Left ventricle myocardium superior (tissue), 1 donor: ENCODE results near the gene FERMT2. TPM values are rescaled to one million over a fixed set of nuclear protein-coding genes. Genes with fewer than 3 reads are reported as not detected.
"Not testable (repeated sequence)": the region's sequence is repeated elsewhere in the genome, so short reads cannot be mapped to it uniquely, and the experiment has no call there.

ENCODE experiments used
- ATAC-seq: fragments of 200-7000 bp; cut with Tn5 transposase; one replicate; pipeline ENCODE4 v1.9.1; 2020; ENCODE audit warnings: mild to moderate bottlenecking, moderate library complexity
- DNase-seq: peaks from one replicate; pipeline ENCODE4 v3.0.0-alpha.2; 2020
- intact Hi-C: fragments of 100-400 bp; cut with micrococcal nuclease; formaldehyde crosslinking; loops from one replicate; pipeline ENCODE4 v1.11.0; 2022
- total RNA-seq: library from RNA; stranded (reverse); fragmentation: NEBNext Ultra II Directional; extraction: Animal tissue kit (Norgen Biotek cat#: 25700); gene quantifications from one replicate; pipeline ENCODE4 v1.2.1, GENCODE V29; 2021
- donor health status: DM: no; HTN: yes; CAD: no; lungs with severe emphysema.

FERMT2 gene
- total RNA-seq, 1 donor from 2014 or later = 116 TPM

- DNase-seq = no peak
- no peak for ATAC-seq
- intact Hi-C loops = loop anchor here (10.0 kb wide), 1 partner anchor 78 kb away; the partner anchor contains the start of gene FERMT2
Measured at GRCh38 chr14:52876311-52876710, 74.5 kb downstream of the FERMT2 start.

GRCh38 chr14:52875707-52876106 lies 75.1 kb downstream of the FERMT2 start:
- ATAC-seq = no peak
- intact Hi-C loops = loop anchor here (10.0 kb wide), 1 partner anchor 79 kb away; the partner anchor contains the start of gene FERMT2
- DNase-seq = no peak

GRCh38 chr14:52874389-52874788 lies 76.5 kb downstream of the FERMT2 start:
- DNase-seq (no peak), ATAC-seq (no peak)
- intact Hi-C loops = loop anchor here (10.0 kb wide), 1 partner anchor 80 kb away; the partner anchor contains the start of gene FERMT2

- intact Hi-C loops = loop anchor here (10.0 kb wide), 1 partner anchor 81 kb away; the partner anchor contains the start of gene FERMT2
- DNase-seq (peak; percentile 52), ATAC-seq (peak; percentile 67)
Measured at GRCh38 chr14:52873694-52874093, 77.2 kb downstream of the FERMT2 start.

- ATAC-seq (no peak), DNase-seq (no peak)
- intact Hi-C loops = loop anchor here (10.0 kb wide), 1 partner anchor 82 kb away; the partner anchor contains the start of gene FERMT2
Measured at GRCh38 chr14:52873065-52873464, 77.8 kb downstream of the FERMT2 start.

- intact Hi-C loops = loop anchor here (10.0 kb wide), 1 partner anchor 83 kb away; the partner anchor contains the start of gene FERMT2
- DNase-seq (no peak), ATAC-seq (no peak)
Measured at GRCh38 chr14:52871606-52872005, 79.2 kb downstream of the FERMT2 start.

GRCh38 chr14:52868911-52869618 lies 81.8 kb downstream of the FERMT2 start:
- DNase-seq (no peak), ATAC-seq (no peak)
- intact Hi-C loops = no loop called here

GRCh38 chr14:52864893-52865292 lies 86.0 kb downstream of the FERMT2 start:
- ATAC-seq, intact Hi-C loops, DNase-seq: not testable (repeated sequence)

GRCh38 chr14:52863334-52863700 lies 87.5 kb downstream of the FERMT2 start:
- no peak for DNase-seq
- intact Hi-C loops = no loop called here
- ATAC-seq = no peak

GRCh38 chr14:52862632-52863333 lies 88.1 kb downstream of the FERMT2 start:
- intact Hi-C loops = no loop called here
- DNase-seq (no peak), ATAC-seq (no peak)

- ATAC-seq (no peak), DNase-seq (no peak)
- intact Hi-C loops = no loop called here
Measured at GRCh38 chr14:52861403-52861802, 89.4 kb downstream of the FERMT2 start.

- ATAC-seq = no peak
- intact Hi-C loops = no loop called here
Measured at GRCh38 chr14:52860910-52861309, 89.9 kb downstream of the FERMT2 start.

GRCh38 chr14:52860209-52860608 lies 90.6 kb downstream of the FERMT2 start:
- DNase-seq = no peak
- intact Hi-C loops = no loop called here
- ATAC-seq = no peak

More at GRCh38 chr14:52860910-52861309, 89.9 kb downstream of the FERMT2 start:
- DNase-seq = no peak

- no peak for DNase-seq
- intact Hi-C loops = no loop called here
- ATAC-seq = no peak
Measured at GRCh38 chr14:52856139-52856538, 94.7 kb downstream of the FERMT2 start.

GRCh38 chr14:52853522-52853854 lies 97.4 kb downstream of the FERMT2 start:
- no peak for DNase-seq
- intact Hi-C loops = no loop called here
- no peak for ATAC-seq

- ATAC-seq (peak; percentile 46), DNase-seq (no peak)
- intact Hi-C loops = no loop called here
Measured at GRCh38 chr14:52852810-52853521, 97.9 kb downstream of the FERMT2 start.

GRCh38 chr14:52850451-52850909 lies 100.4 kb downstream of the FERMT2 start:
- intact Hi-C loops = no loop called here
- no peak for DNase-seq
- no peak for ATAC-seq

GRCh38 chr14:52848626-52849025 lies 102.2 kb downstream of the FERMT2 start:
- ATAC-seq (no peak), DNase-seq (no peak)
- intact Hi-C loops = no loop called here

- DNase-seq = no peak
- no peak for ATAC-seq
- intact Hi-C loops = no loop called here
Measured at GRCh38 chr14:52846591-52846990, 104.3 kb downstream of the FERMT2 start.

- ATAC-seq (peak; percentile 75), DNase-seq (no peak)
- intact Hi-C loops = no loop called here
Measured at GRCh38 chr14:52845081-52845480, 105.8 kb downstream of the FERMT2 start.
